ENCODE data around the gene MAGEA9B. TPM values are rescaled to one million over a fixed set of nuclear protein-coding genes. Genes with fewer than 3 reads are reported as not detected.
"Not testable (repeated sequence)": the region's sequence is repeated elsewhere in the genome, so short reads cannot be mapped to it uniquely, and the experiment has no call there.

Gene MAGEA9B
- total and polyA plus RNA-seq, 2 of the 4 experiments (the other 2 are of a cell fraction): not detected

- H3K14ac ChIP-seq (replicated peaks; ENCODE audit: low read depth, low read length); H4K20me1 ChIP-seq (ENCODE audit: insufficient read depth, low read length); H3K23ac ChIP-seq (ENCODE audit: low read depth, low read length); H2AK9ac ChIP-seq (replicated peaks; ENCODE audit: low read depth, low read length, poor library complexity); H3K27ac ChIP-seq (ENCODE audit: insufficient read depth, low read length); H3K56ac ChIP-seq (ENCODE audit: extremely low read depth, insufficient read depth, low read length); BruUV-seq (replicated peaks); H2BK120ac ChIP-seq (ENCODE audit: low read depth, low read length); H3K4me3 ChIP-seq (ENCODE audit: insufficient read depth, low read depth, low read length); intact Hi-C loops (cut with micrococcal nuclease); H3K36me3 ChIP-seq (ENCODE audit: control insufficient read depth, insufficient read depth, low read length); H2AK5ac ChIP-seq (ENCODE audit: low read depth, low read length); H2BK20ac ChIP-seq (ENCODE audit: low read depth, low read length); CTCF ChIA-PET; H3K9me1 ChIP-seq (ENCODE audit: insufficient read depth, low read length); H3K18ac ChIP-seq (ENCODE audit: low read depth, low read length); H3K9me3 ChIP-seq (ENCODE audit: control insufficient read depth, insufficient read depth, low read length); H4K91ac ChIP-seq (ENCODE audit: insufficient read depth, low read depth, low read length); H3K4ac ChIP-seq (ENCODE audit: low read depth, low read length); POLR2A ChIA-PET (ENCODE audit: unreplicated experiment); H3K79me1 ChIP-seq (ENCODE audit: low read depth in 1 of 2, low read length in 2 of 2); H2BK15ac ChIP-seq (ENCODE audit: low read depth, low read length); H4K8ac ChIP-seq (ENCODE audit: low read depth in 2 of 2, low read length in 2 of 2); H4K5ac ChIP-seq (ENCODE audit: low read depth, low read length); H3K27me3 ChIP-seq (ENCODE audit: control insufficient read depth, insufficient read depth, low read length); in situ Hi-C loops (cut with MboI; ENCODE audit: low sequenced_read_pairs); dilution Hi-C loops (cut with HindIII; ENCODE audit: low sequenced_read_pairs, unreplicated experiment); H2BK5ac ChIP-seq (ENCODE audit: low read depth, low read length, poor library complexity, severe bottlenecking); H3K4me1 ChIP-seq (ENCODE audit: control insufficient read depth, insufficient read depth, low read length); H3K9ac ChIP-seq (ENCODE audit: low read depth, low read length); H2AFZ ChIP-seq (replicated peaks; ENCODE audit: low read length, poor library complexity); ATAC-seq (ENCODE audit: low read depth); H3K4me2 ChIP-seq (ENCODE audit: low read depth, low read length): not testable (repeated sequence)
- WGBS, 2 experiments (ENCODE audit: extremely low coverage in 2 of 2, insufficient read length in 1 of 2): 60% methylated on average over 3 of the region's 7 CpGs; no CpG with 5 or more reads in 1 of the 2 experiments
- DNase-seq: peak; percentile 17
These were observed 18.1 kb upstream of the MAGEA9B start for GRCh38 chrX:149605248-149605885.

DNA sequence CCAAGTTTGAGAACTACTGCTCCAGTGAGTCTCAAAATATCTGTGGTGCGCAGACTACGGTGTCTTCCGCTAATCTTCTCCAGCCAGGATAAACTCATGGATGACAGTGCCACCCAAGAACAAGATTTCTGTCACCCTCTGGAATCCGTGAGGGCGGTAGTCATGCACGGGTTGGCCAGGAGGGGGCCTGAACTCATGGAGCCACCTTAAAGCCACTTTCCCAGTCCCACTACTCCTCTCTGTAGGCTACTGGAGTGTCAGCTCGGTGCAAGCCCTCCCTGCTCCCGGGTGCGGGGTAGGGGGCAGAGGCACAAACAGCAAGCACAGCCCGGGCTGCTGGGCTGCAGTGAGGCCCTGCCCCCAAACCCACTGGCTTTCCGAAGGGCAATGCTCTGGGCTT lies 11.3 kb upstream of the MAGEA9B start:
- in situ Hi-C loops (cut with MboI; ENCODE audit: low sequenced_read_pairs); ATAC-seq (ENCODE audit: low read depth): not testable (repeated sequence)

More for the DNA sequence above, 11.3 kb upstream of the MAGEA9B start:
- H3K27me3 ChIP-seq (ENCODE audit: control insufficient read depth, insufficient read depth, low read length); BruUV-seq (replicated peaks); H2AFZ ChIP-seq (replicated peaks; ENCODE audit: low read length, poor library complexity); CTCF ChIA-PET; H3K4me1 ChIP-seq (ENCODE audit: control insufficient read depth, insufficient read depth, low read length); H4K91ac ChIP-seq (ENCODE audit: insufficient read depth, low read depth, low read length); H3K27ac ChIP-seq (ENCODE audit: insufficient read depth, low read length); H3K18ac ChIP-seq (ENCODE audit: low read depth, low read length); H3K4ac ChIP-seq (ENCODE audit: low read depth, low read length); H3K56ac ChIP-seq (ENCODE audit: extremely low read depth, insufficient read depth, low read length); H3K9me3 ChIP-seq (ENCODE audit: control insufficient read depth, insufficient read depth, low read length); DNase-seq; H3K79me1 ChIP-seq (ENCODE audit: low read depth in 1 of 2, low read length in 2 of 2); H4K8ac ChIP-seq (ENCODE audit: low read depth in 2 of 2, low read length in 2 of 2); POLR2A ChIA-PET (ENCODE audit: unreplicated experiment); dilution Hi-C loops (cut with HindIII; ENCODE audit: low sequenced_read_pairs, unreplicated experiment); H2AK5ac ChIP-seq (ENCODE audit: low read depth, low read length); H2AK9ac ChIP-seq (replicated peaks; ENCODE audit: low read depth, low read length, poor library complexity); H3K9me1 ChIP-seq (ENCODE audit: insufficient read depth, low read length); H3K4me2 ChIP-seq (ENCODE audit: low read depth, low read length); intact Hi-C loops (cut with micrococcal nuclease); H3K23ac ChIP-seq (ENCODE audit: low read depth, low read length); H2BK15ac ChIP-seq (ENCODE audit: low read depth, low read length); H3K14ac ChIP-seq (replicated peaks; ENCODE audit: low read depth, low read length); H3K9ac ChIP-seq (ENCODE audit: low read depth, low read length); H4K5ac ChIP-seq (ENCODE audit: low read depth, low read length); H2BK20ac ChIP-seq (ENCODE audit: low read depth, low read length); H3K4me3 ChIP-seq (ENCODE audit: insufficient read depth, low read depth, low read length); H4K20me1 ChIP-seq (ENCODE audit: insufficient read depth, low read length); H3K36me3 ChIP-seq (ENCODE audit: control insufficient read depth, insufficient read depth, low read length); H2BK5ac ChIP-seq (ENCODE audit: low read depth, low read length, poor library complexity, severe bottlenecking); H2BK120ac ChIP-seq (ENCODE audit: low read depth, low read length): not testable (repeated sequence)
- no CpG with 5 or more reads among the region's 11 CpGs for WGBS, 2 experiments (ENCODE audit: extremely low coverage in 2 of 2, insufficient read length in 1 of 2)
